Colonic mucosa (tissue), 4 donors: ENCODE results near the gene GRK2. TPM values are rescaled to one million over a fixed set of nuclear protein-coding genes. Genes with fewer than 3 reads are reported as not detected.
A peak's percentile ranks its signal among the peaks of the same experiment; 100 is the strongest.

Experiments used
- DNase-seq: peaks from one replicate; pipeline ENCODE4 v3.0.0-alpha.2; 2020
- H3K27ac ChIP-seq: fragments of 200-600 bp; one replicate; pipeline ENCODE4 v1.8.0; 2021
- H3K27me3 ChIP-seq: fragments of 200-600 bp; one replicate; pipeline ENCODE4 v1.8.0; 2021
- H3K36me3 ChIP-seq: fragments of 200-600 bp; one replicate; pipeline ENCODE4 v1.8.0; 2021
- H3K4me1 ChIP-seq: fragments of 200-600 bp; one replicate; pipeline ENCODE4 v1.8.0; 2021; ENCODE audit warnings: mild to moderate bottlenecking
- H3K4me3 ChIP-seq: fragments of 200-600 bp; one replicate; pipeline ENCODE4 v1.8.0; 2021
- H3K9ac ChIP-seq, 2 donors: one replicate each; pipeline ENCODE4 v1.7.0; 2013; ENCODE audit warnings: control low read depth in 2 of 2, low read depth in 2 of 2, low read length in 2 of 2
- H3K9me3 ChIP-seq: fragments of 200-600 bp; one replicate; pipeline ENCODE4 v1.8.0; 2021
- CTCF ChIP-seq: fragments of 200-600 bp; IDR thresholded peaks from one replicate; pipeline ENCODE4 v1.8.0; 2022; ENCODE audit warnings: antibody characterized with exemption, mild to moderate bottlenecking
- intact Hi-C: fragments of 100-400 bp; cut with DNase I; formaldehyde crosslinking; loops from one replicate; pipeline ENCODE4 v1.14.1; 2022
- total RNA-seq, 2 donors: library from RNA; stranded (reverse); fragmentation: NEBNext Ultra II Directional in 1 of 2; extraction: Animal tissue kit (Norgen Biotek cat#: 25700) in 1 of 2; gene quantifications; one replicate each; pipeline ENCODE4 v1.2.1, GENCODE V29; 2021
- donor health status: healthy.
- donor health status: DM: no; HTN: no; CAD: no.
- donor health status: DM: no; HTN: no; CAD: no.

Gene GRK2
- total RNA-seq, 2 donors from 2014 or later = 108 to 137 TPM

GRCh38 chr11:67298786-67299185, 32.5 kb downstream of the GRK2 start:
- TF ChIP-seq CTCF = no peak
- no peaks in the 10 kb centered on the region for H3K36me3 ChIP-seq
- no peaks in the 10 kb centered on the region for H3K9me3 ChIP-seq
- no peak for DNase-seq
- intact Hi-C loops = no loop called here
- peaks cover 6% of the 10 kb centered on the region for H3K4me1 ChIP-seq
- no peak overlapping the region for H3K27ac ChIP-seq
- H3K27me3 ChIP-seq = no peaks in the 10 kb centered on the region
- H3K9ac ChIP-seq = no peak overlapping the region
- no peak overlapping the region for H3K4me3 ChIP-seq

GRCh38 chr11:67299471-67300191, 33.4 kb downstream of the GRK2 start:
- no peak for TF ChIP-seq CTCF
- no peak overlapping the region for H3K9ac ChIP-seq
- no peak overlapping the region for H3K27ac ChIP-seq
- no peaks in the 10 kb centered on the region for H3K36me3 ChIP-seq
- no peak for DNase-seq
- no peaks in the 10 kb centered on the region for H3K9me3 ChIP-seq
- no peaks in the 10 kb centered on the region for H3K27me3 ChIP-seq
- intact Hi-C loops = no loop called here
- peaks cover 12% of the 10 kb centered on the region for H3K4me1 ChIP-seq
- no peak overlapping the region for H3K4me3 ChIP-seq

GRCh38 chr11:67300256-67300755, 34.0 kb downstream of the GRK2 start:
- H3K36me3 ChIP-seq = no peaks in the 10 kb centered on the region
- H3K27me3 ChIP-seq = no peaks in the 10 kb centered on the region
- peak; percentile 16 for DNase-seq
- peaks cover 15% of the 10 kb centered on the region for H3K4me1 ChIP-seq
- TF ChIP-seq CTCF = no peak
- no peak overlapping the region for H3K27ac ChIP-seq
- intact Hi-C loops = no loop called here
- H3K9ac ChIP-seq = no peak overlapping the region
- no peak overlapping the region for H3K4me3 ChIP-seq
- no peaks in the 10 kb centered on the region for H3K9me3 ChIP-seq

GRCh38 chr11:67300756-67301312, 34.6 kb downstream of the GRK2 start:
- Histone ChIP-seq H3K27ac (no peak overlapping the region), H3K9me3 (no peaks in the 10 kb centered on the region), H3K4me1 (peaks cover 15% of the 10 kb centered on the region), H3K9ac (no peak overlapping the region), H3K4me3 (no peak overlapping the region), H3K36me3 (no peaks in the 10 kb centered on the region), H3K27me3 (no peaks in the 10 kb centered on the region)
- peak; percentile 18 for DNase-seq
- intact Hi-C loops = no loop called here
- TF ChIP-seq CTCF = no peak

- DNase-seq = peak; percentile 24
- no peaks in the 10 kb centered on the region for H3K36me3 ChIP-seq
- H3K4me3 ChIP-seq = no peak overlapping the region
- intact Hi-C loops = no loop called here
- peak overlapping the region; percentile 85 for H3K27ac ChIP-seq
- no peaks in the 10 kb centered on the region for H3K27me3 ChIP-seq
- H3K9ac ChIP-seq = no peak overlapping the region
- H3K4me1 ChIP-seq = peaks cover 15% of the 10 kb centered on the region
- H3K9me3 ChIP-seq = no peaks in the 10 kb centered on the region
- no peak for TF ChIP-seq CTCF
Measured at GRCh38 chr11:67301313-67301921, 35.1 kb downstream of the GRK2 start.
